Measurements from ENCODE around the gene KCTD4. TPM values are rescaled to one million over a fixed set of nuclear protein-coding genes. Genes with fewer than 3 reads are reported as not detected.

The KCTD4 gene
- total and polyA plus RNA-seq, 8 donors, result 0.10 TPM; not detected in 7

- TF ChIP-seq CTCF (IDR thresholded peaks at IDR 0.05) (no peak), POLR2A (IDR thresholded peaks at IDR 0.05) (no peak), EP300 (IDR thresholded peaks at IDR 0.05) (no peak), POLR2AphosphoS5 (IDR thresholded peaks at IDR 0.05) (no peak)
- DNase-seq, result no peak
- Histone ChIP-seq H3K27ac (no peak overlapping the region), H3K9me3 (no peaks in the 10 kb centered on the region), H3K36me3 (no peaks in the 10 kb centered on the region), H3K4me3 (no peak overlapping the region), H3K27me3 (no peaks in the 10 kb centered on the region), H3K4me1 (peaks cover 0 to 7% (median 0%) of the 10 kb centered on the region in 4 donors)
- WGBS, 5 donors, result 87 to 96% (median 92%) methylated on average over 3 of the region's 3 CpGs
- intact Hi-C loops (cut with DNase I; ENCODE audit: low total_unique reads), result no loop called here
Measured at GRCh38 chr13:45222516-45222915, 21.7 kb upstream of the KCTD4 start.

- Histone ChIP-seq H3K9me3 (no peaks in the 10 kb centered on the region), H3K4me1 (peaks cover 0 to 7% (median 0%) of the 10 kb centered on the region in 4 donors), H3K4me3 (no peak overlapping the region), H3K27ac (no peak overlapping the region), H3K36me3 (no peaks in the 10 kb centered on the region), H3K27me3 (no peaks in the 10 kb centered on the region)
- intact Hi-C loops (cut with DNase I; ENCODE audit: low total_unique reads), result no loop called here
- TF ChIP-seq POLR2A (IDR thresholded peaks at IDR 0.05) (no peak), POLR2AphosphoS5 (IDR thresholded peaks at IDR 0.05) (no peak), EP300 (IDR thresholded peaks at IDR 0.05) (no peak), CTCF (IDR thresholded peaks at IDR 0.05) (no peak)
- DNase-seq, result no peak
- 90 to 98% (median 97%) methylated on average over 4 of the region's 4 CpGs for WGBS, 5 donors
Measured at GRCh38 chr13:45220403-45220802, 19.6 kb upstream of the KCTD4 start.

DNA sequence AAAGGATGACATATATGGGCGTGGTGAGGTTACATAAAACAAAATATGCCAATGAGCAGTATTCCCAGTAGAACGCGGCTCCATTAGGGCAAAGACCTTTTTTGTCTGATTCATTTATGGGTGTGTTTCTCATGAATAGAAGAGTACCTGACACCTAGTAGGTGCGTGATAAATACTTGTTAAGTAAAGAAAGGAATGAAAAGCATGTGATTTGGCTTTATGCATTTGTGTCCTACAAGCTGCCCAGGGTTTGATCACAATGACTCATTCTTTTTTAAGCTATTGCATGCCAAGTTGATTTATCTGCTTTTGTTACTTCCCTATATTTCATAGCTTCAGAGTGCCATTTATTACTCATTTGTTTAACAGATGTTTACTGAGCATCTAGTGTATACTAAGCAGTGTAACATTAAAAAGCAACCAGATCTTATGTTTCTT is 19.1 kb upstream of the KCTD4 start:
- peaks cover 0 to 7% (median 0%) of the 10 kb centered on the region in 4 donors for H3K4me1 ChIP-seq
- peak in 1 of 2 donors; percentile 24 for DNase-seq
- no peak overlapping the region for H3K4me3 ChIP-seq
- no peaks in the 10 kb centered on the region for H3K36me3 ChIP-seq
- H3K27me3 ChIP-seq, result no peaks in the 10 kb centered on the region
- H3K27ac ChIP-seq, result no peak overlapping the region
- no peaks in the 10 kb centered on the region for H3K9me3 ChIP-seq
- 55 to 71% (median 63%) methylated on average over 4 of the region's 4 CpGs for WGBS, 5 donors
- intact Hi-C loops (cut with DNase I; ENCODE audit: low total_unique reads), result no loop called here
- no peak for TF ChIP-seq POLR2A (IDR thresholded peaks at IDR 0.05)
- no peak for TF ChIP-seq CTCF (IDR thresholded peaks at IDR 0.05)
- peak in 1 of 3 donors; percentile 39 for TF ChIP-seq POLR2AphosphoS5 (IDR thresholded peaks at IDR 0.05)
- TF ChIP-seq EP300 (IDR thresholded peaks at IDR 0.05), result no peak

- intact Hi-C loops (cut with DNase I; ENCODE audit: low total_unique reads), result no loop called here
- TF ChIP-seq POLR2AphosphoS5 (IDR thresholded peaks at IDR 0.05) (no peak), EP300 (IDR thresholded peaks at IDR 0.05) (no peak), CTCF (IDR thresholded peaks at IDR 0.05) (no peak), POLR2A (IDR thresholded peaks at IDR 0.05) (no peak)
- H3K36me3 ChIP-seq, result no peaks in the 10 kb centered on the region
- peaks cover 0 to 7% (median 0%) of the 10 kb centered on the region in 4 donors for H3K4me1 ChIP-seq
- no peak overlapping the region for H3K4me3 ChIP-seq
- H3K27ac ChIP-seq, result peak overlapping the region in 1 of 5 donors; percentile 44
- peak in 1 of 2 donors; percentile 34 for DNase-seq
- no peaks in the 10 kb centered on the region for H3K9me3 ChIP-seq
- no peaks in the 10 kb centered on the region for H3K27me3 ChIP-seq
- 69 to 80% (median 78%) methylated on average over 5 of the region's 5 CpGs for WGBS, 5 donors
Measured at GRCh38 chr13:45219123-45219891, 18.5 kb upstream of the KCTD4 start.
